ENCODE results near the gene SPEN. TPM values are rescaled to one million over a fixed set of nuclear protein-coding genes. Genes with fewer than 3 reads are reported as not detected.

Gene SPEN
- total RNA-seq, 4 donors from 2014 or later, result 41.4 to 63.6 (median 42.9) TPM

- no peak for TF ChIP-seq CTCF (IDR thresholded peaks at IDR 0.05)
- no peak for TF ChIP-seq POLR2A (IDR thresholded peaks at IDR 0.05)
- 59 to 63% methylated on average over 10 of the region's 10 CpGs for WGBS, 2 donors
- no peak overlapping the region for H3K4me3 ChIP-seq (ENCODE audit: low read depth, poor library complexity, severe bottlenecking)
- intact Hi-C loops (cut with DNase I; ENCODE audit: low total_unique reads), result no loop called here
- DNase-seq (ENCODE audit: low spot score in 2 of 2), result peak in 1 of 2 donors; percentile 82
These were observed 116.6 kb downstream of the SPEN start for GRCh38 chr1:15963968-15964648.

- TF ChIP-seq POLR2A (IDR thresholded peaks at IDR 0.05) (no peak), CTCF (IDR thresholded peaks at IDR 0.05) (no peak)
- intact Hi-C loops (cut with DNase I; ENCODE audit: low total_unique reads), result no loop called here
- H3K4me3 ChIP-seq (ENCODE audit: low read depth, poor library complexity, severe bottlenecking), result no peak overlapping the region
- WGBS, 2 donors, result 34 to 43% methylated on average over 7 of the region's 7 CpGs
- DNase-seq (ENCODE audit: low spot score in 2 of 2), result peak; percentile 50 to 87
These were observed 117.8 kb downstream of the SPEN start for GRCh38 chr1:15965228-15965767.

- DNase-seq (ENCODE audit: low spot score in 2 of 2), result peak; percentile 54 to 85
- H3K4me3 ChIP-seq (ENCODE audit: low read depth, poor library complexity, severe bottlenecking), result no peak overlapping the region
- intact Hi-C loops (cut with DNase I; ENCODE audit: low total_unique reads), result no loop called here
- 47 to 54% methylated on average over 18 of the region's 18 CpGs for WGBS, 2 donors
- no peak for TF ChIP-seq CTCF (IDR thresholded peaks at IDR 0.05)
These were observed 118.8 kb downstream of the SPEN start for GRCh38 chr1:15966081-15966955.

- TF ChIP-seq POLR2A (IDR thresholded peaks at IDR 0.05), result no peak
- DNase-seq (ENCODE audit: low spot score in 2 of 2), result peak in 1 of 2 donors; percentile 70
- WGBS, 2 donors, result 95 to 96% methylated on average over 6 of the region's 6 CpGs
- no peak overlapping the region for H3K4me3 ChIP-seq (ENCODE audit: low read depth, poor library complexity, severe bottlenecking)
- intact Hi-C loops (cut with DNase I; ENCODE audit: low total_unique reads), result no loop called here
These were observed 119.4 kb downstream of the SPEN start for GRCh38 chr1:15966956-15967344.

GRCh38 chr1:15968172-15968571 lies 120.7 kb downstream of the SPEN start:
- intact Hi-C loops (cut with DNase I; ENCODE audit: low total_unique reads), result no loop called here
- DNase-seq (ENCODE audit: low spot score in 2 of 2), result peak in 1 of 2 donors; percentile 72
- TF ChIP-seq CTCF (IDR thresholded peaks at IDR 0.05) (no peak), POLR2A (IDR thresholded peaks at IDR 0.05) (no peak)
- 89 to 91% methylated on average over 5 of the region's 5 CpGs for WGBS, 2 donors
- no peak overlapping the region for H3K4me3 ChIP-seq (ENCODE audit: low read depth, poor library complexity, severe bottlenecking)

GRCh38 chr1:15969321-15969880 lies 121.9 kb downstream of the SPEN start:
- DNase-seq (ENCODE audit: low spot score in 2 of 2), result peak in 1 of 2 donors; percentile 69
- intact Hi-C loops (cut with DNase I; ENCODE audit: low total_unique reads), result no loop called here
- no peak for TF ChIP-seq CTCF (IDR thresholded peaks at IDR 0.05)
- no peak for TF ChIP-seq POLR2A (IDR thresholded peaks at IDR 0.05)
- WGBS, 2 donors, result 95 to 96% methylated on average over 13 of the region's 13 CpGs
- H3K4me3 ChIP-seq (ENCODE audit: low read depth, poor library complexity, severe bottlenecking), result no peak overlapping the region

All from lower leg skin (tissue), 4 donors.